HUES64 (cell line): ENCODE results near the gene ATXN7L3.
A peak's percentile ranks its signal among the peaks of the same experiment; 100 is the strongest.

ENCODE experiments used
- H3K27ac ChIP-seq: 2 replicates; pipeline ENCODE4 v1.7.0; 2013; ENCODE audit warnings: low read depth, low read length, inconsistent platforms
- H3K27me3 ChIP-seq: 2 replicates; pipeline ENCODE4 v1.6.1; 2013; ENCODE audit warnings: mild to moderate bottlenecking, low read length; ENCODE audit not compliant: insufficient read depth
- H3K36me3 ChIP-seq: 2 replicates; pipeline ENCODE4 v1.6.1; 2013; ENCODE audit warnings: mild to moderate bottlenecking, low read length; ENCODE audit not compliant: insufficient read depth
- H3K4me1 ChIP-seq: 2 replicates; pipeline ENCODE4 v1.6.1; 2013; ENCODE audit warnings: mild to moderate bottlenecking, low read length, moderate library complexity; ENCODE audit not compliant: insufficient read depth
- H3K4me3 ChIP-seq: 2 replicates; pipeline ENCODE4 v1.5.1; 2013; ENCODE audit warnings: mild to moderate bottlenecking, low read length, moderate library complexity
- H3K9ac ChIP-seq: 2 replicates; pipeline ENCODE4 v1.6.1; 2013; ENCODE audit warnings: mild to moderate bottlenecking, low read depth, low read length
- H3K9me3 ChIP-seq: 2 replicates; pipeline ENCODE4 v1.6.1; 2013; ENCODE audit warnings: low read depth, low read length; ENCODE audit not compliant: insufficient read depth
- WGBS: fragments of 150-250, 120-280 bp; methylation state at CpG from one replicate; pipeline ENCODE4 v1.1.7; 2013; ENCODE audit warnings: missing lambda C conversion rate; 5-methylcytosine and 5-hydroxymethylcytosine counted together

ATXN7L3 gene

GRCh38 chr17:44186307-44187130 is 13.2 kb downstream of the ATXN7L3 start, which contains the start of gene TMUB2:
TMUB2 (plus strand) TSS chr17:44186972; CDS start chr17:44187709, 737 bp downstream.
- H3K4me1 ChIP-seq: peaks cover 10% of the 10 kb centered on the region; the same call in 1 of the 2 replicates
- peak within 1 kb of the TSS; percentile 93 for H3K4me3 ChIP-seq
- H3K9me3 ChIP-seq: peaks cover 2% of the 10 kb centered on the region; the same call in 1 of the 2 replicates
- under 1% methylated on average over 50 of the region's 50 CpGs for WGBS
- H3K36me3 ChIP-seq: peaks cover 40% of the 10 kb centered on the region
- peak within 1 kb of the TSS; percentile 94 for H3K27ac ChIP-seq
- H3K9ac ChIP-seq: peak within 1 kb of the TSS; percentile 93
- no peaks in the 10 kb centered on the region for H3K27me3 ChIP-seq

GRCh38 chr17:44184212-44184810 is 15.4 kb downstream of the ATXN7L3 start:
- Histone ChIP-seq H3K4me3 (no peak overlapping the region), H3K36me3 (peaks cover 33% of the 10 kb centered on the region), H3K9me3 (peaks cover 3% of the 10 kb centered on the region; the same call in 1 of the 2 replicates), H3K27me3 (no peaks in the 10 kb centered on the region), H3K27ac (no peak overlapping the region), H3K4me1 (peaks cover 10% of the 10 kb centered on the region; the same call in 1 of the 2 replicates), H3K9ac (no peak overlapping the region)
- WGBS: 95% methylated on average over 8 of the region's 8 CpGs

GRCh38 chr17:44183024-44183423 is 16.7 kb downstream of the ATXN7L3 start:
- H3K4me1 ChIP-seq: peaks cover 10% of the 10 kb centered on the region; the same call in 1 of the 2 replicates
- H3K9me3 ChIP-seq: peaks cover 3% of the 10 kb centered on the region; the same call in 1 of the 2 replicates
- 100% methylated on average over 1 of the region's 2 CpGs for WGBS
- H3K4me3 ChIP-seq: no peak overlapping the region
- no peak overlapping the region for H3K27ac ChIP-seq
- peaks cover 34% of the 10 kb centered on the region for H3K36me3 ChIP-seq
- no peak overlapping the region for H3K9ac ChIP-seq
- no peaks in the 10 kb centered on the region for H3K27me3 ChIP-seq

GRCh38 chr17:44178133-44178532 is 21.6 kb downstream of the ATXN7L3 start:
- Histone ChIP-seq H3K9me3 (peaks cover 3% of the 10 kb centered on the region; the same call in 1 of the 2 replicates), H3K27me3 (no peaks in the 10 kb centered on the region), H3K4me1 (no peaks in the 10 kb centered on the region), H3K36me3 (peaks cover 50% of the 10 kb centered on the region), H3K4me3 (no peak overlapping the region), H3K9ac (no peak overlapping the region), H3K27ac (no peak overlapping the region)
- WGBS: 95% methylated on average over 14 of the region's 14 CpGs

GRCh38 chr17:44177640-44178039 is 22.0 kb downstream of the ATXN7L3 start:
- Histone ChIP-seq H3K4me3 (no peak overlapping the region), H3K9ac (no peak overlapping the region), H3K27ac (no peak overlapping the region), H3K36me3 (peaks cover 45% of the 10 kb centered on the region), H3K27me3 (no peaks in the 10 kb centered on the region), H3K9me3 (peaks cover 3% of the 10 kb centered on the region; the same call in 1 of the 2 replicates), H3K4me1 (no peaks in the 10 kb centered on the region)
- WGBS: 89% methylated on average over 4 of the region's 4 CpGs

GRCh38 chr17:44176671-44177501 is 22.8 kb downstream of the ATXN7L3 start:
- no peaks in the 10 kb centered on the region for H3K27me3 ChIP-seq
- peaks cover 3% of the 10 kb centered on the region; the same call in 1 of the 2 replicates for H3K9me3 ChIP-seq
- H3K4me1 ChIP-seq: no peaks in the 10 kb centered on the region
- no peak overlapping the region for H3K9ac ChIP-seq
- WGBS: 97% methylated on average over 54 of the region's 54 CpGs
- no peak overlapping the region for H3K4me3 ChIP-seq
- peaks cover 37% of the 10 kb centered on the region for H3K36me3 ChIP-seq
- no peak overlapping the region for H3K27ac ChIP-seq

- Histone ChIP-seq H3K4me3 (no peak overlapping the region), H3K27me3 (no peaks in the 10 kb centered on the region), H3K36me3 (peaks cover 32% of the 10 kb centered on the region), H3K9me3 (no peaks in the 10 kb centered on the region), H3K4me1 (no peaks in the 10 kb centered on the region), H3K9ac (no peak overlapping the region), H3K27ac (no peak overlapping the region)
- 92% methylated on average over 1 of the region's 1 CpG for WGBS
Observed at GRCh38 chr17:44176257-44176656, 23.4 kb downstream of the ATXN7L3 start.

GRCh38 chr17:44174427-44174826 is 25.3 kb downstream of the ATXN7L3 start:
- Histone ChIP-seq H3K27me3 (no peaks in the 10 kb centered on the region), H3K9me3 (no peaks in the 10 kb centered on the region), H3K36me3 (peaks cover 32% of the 10 kb centered on the region), H3K27ac (no peak overlapping the region), H3K4me1 (peaks cover 13% of the 10 kb centered on the region), H3K9ac (no peak overlapping the region), H3K4me3 (no peak overlapping the region)
- WGBS: 86% methylated on average over 2 of the region's 2 CpGs

GRCh38 chr17:44171931-44172455 is 27.7 kb downstream of the ATXN7L3 start:
- peaks cover 16% of the 10 kb centered on the region for H3K4me1 ChIP-seq
- H3K27ac ChIP-seq: no peak overlapping the region
- no peaks in the 10 kb centered on the region for H3K27me3 ChIP-seq
- no peak overlapping the region for H3K4me3 ChIP-seq
- peaks cover 15% of the 10 kb centered on the region for H3K36me3 ChIP-seq
- no peaks in the 10 kb centered on the region for H3K9me3 ChIP-seq
- H3K9ac ChIP-seq: no peak overlapping the region
- 90% methylated on average over 17 of the region's 17 CpGs for WGBS

GRCh38 chr17:44170499-44171201 is 29.0 kb downstream of the ATXN7L3 start, which contains the start of gene ASB16:
ASB16 (plus strand) TSS chr17:44170704; CDS start chr17:44170790, 86 bp downstream.
- Histone ChIP-seq H3K36me3 (peaks cover 4% of the 10 kb centered on the region; the same call in 1 of the 2 replicates), H3K27me3 (no peaks in the 10 kb centered on the region), H3K9me3 (no peaks in the 10 kb centered on the region), H3K4me3 (peak within 1 kb of the TSS; percentile 22), H3K4me1 (peaks cover 16% of the 10 kb centered on the region), H3K9ac (no peak within 1 kb of the TSS), H3K27ac (peak within 1 kb of the TSS; percentile 67; the same call in 1 of the 2 replicates)
- WGBS: 60% methylated on average over 21 of the region's 21 CpGs
